ENCODE data around the gene OR4S2.

OR4S2 gene, protein sequence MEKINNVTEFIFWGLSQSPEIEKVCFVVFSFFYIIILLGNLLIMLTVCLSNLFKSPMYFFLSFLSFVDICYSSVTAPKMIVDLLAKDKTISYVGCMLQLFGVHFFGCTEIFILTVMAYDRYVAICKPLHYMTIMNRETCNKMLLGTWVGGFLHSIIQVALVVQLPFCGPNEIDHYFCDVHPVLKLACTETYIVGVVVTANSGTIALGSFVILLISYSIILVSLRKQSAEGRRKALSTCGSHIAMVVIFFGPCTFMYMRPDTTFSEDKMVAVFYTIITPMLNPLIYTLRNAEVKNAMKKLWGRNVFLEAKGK

DNA sequence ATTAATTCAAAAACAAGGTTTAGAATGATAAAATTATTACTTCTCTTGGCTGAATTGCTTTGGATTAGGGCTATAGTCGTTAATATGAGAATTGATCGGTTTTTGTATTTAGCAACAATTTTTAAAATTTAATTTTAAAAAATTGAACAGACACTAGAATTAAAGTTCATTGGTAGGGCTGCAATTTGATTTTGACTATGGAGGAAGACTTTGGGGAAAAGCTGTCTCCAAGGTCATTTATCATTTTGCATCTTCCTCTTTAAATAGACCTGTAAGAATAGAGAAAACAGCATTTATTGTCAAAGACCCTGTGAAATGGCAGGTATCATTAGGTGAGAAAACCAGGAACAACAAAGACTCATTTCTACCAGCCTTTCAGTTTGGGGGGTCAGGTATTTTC lies at the start of gene OR4S2:
Gene OR4S2, plus strand, starts transcription at position 301 of the 400 bp plus-strand sequence. CDS start 2,577 bp downstream, outside the sequence.
- DNase-seq (ENCODE audit: insufficient read length, low spot score) (no peak), FAIRE-seq (no peak)
- no peak for TF ChIP-seq POLR2A (IDR thresholded peaks at IDR 0.05; ENCODE audit: low read depth, low read length)

DNA sequence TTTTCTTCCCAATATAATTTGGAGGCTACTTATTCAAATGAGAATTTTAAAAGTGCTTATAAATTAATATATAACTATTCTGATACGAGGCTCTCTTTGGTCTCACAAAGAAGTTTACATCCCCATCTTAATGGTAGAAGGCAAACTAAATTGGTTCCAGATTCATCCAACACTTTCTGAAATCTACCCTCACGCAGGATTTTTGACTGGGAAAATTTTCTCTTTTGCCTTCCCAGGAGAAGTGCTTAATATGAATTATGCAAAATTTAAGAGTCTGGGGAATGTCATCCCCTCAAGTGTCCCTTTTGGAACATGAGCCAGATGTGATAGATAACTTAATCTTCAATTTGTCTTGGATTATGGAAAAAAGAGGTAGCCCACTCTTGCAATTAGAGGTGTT lies 40.6 kb upstream of the OR4S2 start, which contains the start of gene OR4C11:
Gene OR4C11, minus strand, starts transcription at position 101 of the 400 bp plus-strand sequence. CDS start 3,272 bp downstream, outside the sequence.
- TF ChIP-seq POLR2A (IDR thresholded peaks at IDR 0.05; ENCODE audit: low read depth, low read length), result no peak
- FAIRE-seq, result no peak
- DNase-seq (ENCODE audit: insufficient read length, low spot score), result no peak

DNA sequence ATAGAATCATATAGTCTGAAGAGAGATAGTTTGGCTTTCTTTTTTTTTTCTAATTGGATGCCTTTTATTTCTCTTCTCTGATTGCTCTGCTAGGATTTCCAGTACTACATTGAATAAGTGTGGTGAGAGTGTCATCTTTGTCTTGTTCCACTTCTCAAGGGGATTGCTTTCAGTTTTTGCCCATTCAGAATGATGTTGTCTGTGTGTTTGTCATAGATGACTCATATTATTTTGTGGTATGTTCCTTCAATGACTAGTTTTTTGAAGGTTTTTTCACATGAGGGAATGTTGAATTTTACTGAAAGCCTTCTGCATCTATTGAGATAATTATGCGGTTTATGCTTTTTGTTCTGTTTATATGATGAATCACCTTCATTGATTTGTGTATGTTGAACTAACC lies 23.6 kb upstream of the OR4S2 start:
- FAIRE-seq (no peak), DNase-seq (ENCODE audit: insufficient read length, low spot score) (no peak)
- no peak for TF ChIP-seq POLR2A (IDR thresholded peaks at IDR 0.05; ENCODE audit: low read depth, low read length)

DNA sequence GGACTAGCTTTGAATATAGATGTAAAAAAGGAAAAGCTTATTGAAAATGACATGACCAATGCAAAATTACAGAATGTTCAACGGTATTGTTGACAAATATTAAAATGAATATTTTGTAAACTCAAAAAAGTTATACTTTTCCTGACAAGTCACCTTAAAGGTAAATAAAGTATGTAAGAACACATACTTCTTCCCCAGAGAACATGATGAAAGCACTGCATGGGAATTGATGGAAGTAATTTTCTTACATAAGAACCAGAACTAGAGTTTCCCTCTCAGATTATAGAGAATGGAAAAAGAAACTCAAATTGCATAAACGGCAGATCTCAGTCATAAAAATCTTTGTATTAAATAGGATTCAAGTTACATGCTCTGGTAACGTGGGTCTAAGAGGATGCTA lies 13.3 kb upstream of the OR4S2 start, which contains the start of gene OR4P4:
Gene OR4P4, plus strand, starts transcription at position 301 of the 400 bp plus-strand sequence.
- DNase-seq (ENCODE audit: insufficient read length, low spot score) (no peak), FAIRE-seq (no peak)
- TF ChIP-seq POLR2A (IDR thresholded peaks at IDR 0.05; ENCODE audit: low read depth, low read length), result no peak

DNA sequence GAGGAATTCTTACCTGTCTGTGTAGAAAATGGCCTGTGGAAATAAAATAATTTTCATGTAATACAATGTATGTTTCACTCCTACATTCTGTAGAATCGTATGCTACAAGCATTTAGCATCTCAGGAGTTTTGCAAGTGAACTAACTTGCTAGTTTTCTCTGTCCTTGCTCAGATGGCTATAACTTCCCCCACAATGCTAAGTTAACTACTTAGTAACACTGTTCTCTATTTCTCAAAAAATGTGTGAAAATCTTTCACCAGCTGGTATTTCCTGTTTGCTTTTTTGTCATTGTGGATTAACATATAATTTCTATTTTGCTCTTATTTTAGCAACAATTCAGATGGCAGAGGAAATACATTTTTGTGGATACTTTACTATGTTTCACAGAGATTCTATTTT lies 4.4 kb downstream of the OR4S2 start:
- FAIRE-seq (no peak), DNase-seq (ENCODE audit: insufficient read length, low spot score) (no peak)
- no peak for TF ChIP-seq POLR2A (IDR thresholded peaks at IDR 0.05; ENCODE audit: low read depth, low read length)

DNA sequence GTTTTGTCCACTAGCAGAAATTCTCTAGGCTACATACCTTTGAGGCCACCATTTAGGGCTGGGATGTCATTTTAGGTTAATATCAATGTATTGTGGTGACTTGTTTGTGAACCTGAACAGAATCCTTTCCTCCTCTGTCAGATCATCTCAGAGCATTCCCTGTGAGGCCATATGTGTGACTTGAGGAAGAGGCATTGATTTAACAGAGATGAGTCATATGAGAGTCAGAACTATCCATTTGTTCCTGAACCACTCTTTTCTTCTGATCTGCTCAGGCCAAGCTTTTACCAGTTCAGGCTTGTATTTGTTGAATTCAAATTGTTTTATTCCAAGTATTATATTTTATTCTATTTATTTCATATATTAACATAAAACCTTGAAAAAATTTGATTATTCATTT lies 7.0 kb downstream of the OR4S2 start:
- no peak for FAIRE-seq
- no peak for TF ChIP-seq POLR2A (IDR thresholded peaks at IDR 0.05; ENCODE audit: low read depth, low read length)
- DNase-seq (ENCODE audit: insufficient read length, low spot score), result no peak

DNA sequence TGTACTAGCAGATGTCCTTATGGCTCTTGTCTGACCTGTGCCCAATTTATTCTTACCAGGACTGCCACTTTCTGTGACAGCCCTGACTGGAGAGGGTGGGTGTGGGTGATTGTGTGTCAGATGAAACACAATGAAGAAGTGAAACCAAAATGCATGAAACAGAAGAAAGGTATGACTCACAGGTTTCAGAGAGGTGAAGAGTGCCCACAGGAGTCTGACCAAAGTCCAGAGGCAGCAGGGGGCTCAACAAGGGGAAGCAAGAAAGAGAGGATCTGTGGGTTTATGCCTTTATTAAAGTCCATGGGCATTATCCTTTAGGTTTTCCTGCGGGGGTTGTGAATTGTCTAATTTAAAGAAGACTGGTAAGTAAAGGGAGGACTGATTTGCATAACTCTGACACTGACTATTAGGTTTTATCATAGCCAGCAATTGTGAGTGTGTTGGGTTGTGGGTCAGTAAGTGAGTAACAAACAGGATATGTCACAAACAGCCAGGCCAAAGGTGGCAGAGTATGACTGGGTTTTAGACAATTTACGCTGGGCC lies 10.0 kb downstream of the OR4S2 start:
- FAIRE-seq (no peak), DNase-seq (ENCODE audit: insufficient read length, low spot score) (no peak)
- no peak for TF ChIP-seq POLR2A (IDR thresholded peaks at IDR 0.05; ENCODE audit: low read depth, low read length)

DNA sequence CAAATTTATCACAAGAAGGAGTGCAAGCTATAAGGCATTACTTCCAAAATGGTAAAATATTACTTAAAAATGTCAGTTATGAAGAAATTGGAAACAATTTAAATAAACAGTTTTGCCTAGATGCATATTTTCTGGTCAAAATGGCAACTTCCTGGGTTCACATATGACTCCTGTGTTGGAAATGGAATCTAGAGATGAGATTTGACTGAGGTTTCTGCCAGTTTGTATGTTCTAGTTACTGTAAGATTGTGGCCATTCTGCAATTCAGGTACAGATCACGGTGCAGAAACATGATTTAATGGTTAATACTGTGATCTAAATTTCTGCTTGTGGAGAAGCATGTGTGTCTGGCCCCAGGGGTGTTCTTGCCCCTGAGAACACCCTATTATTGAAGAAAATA lies 10.5 kb downstream of the OR4S2 start:
- TF ChIP-seq POLR2A (IDR thresholded peaks at IDR 0.05; ENCODE audit: low read depth, low read length), result no peak
- no peak for FAIRE-seq
- no peak for DNase-seq (ENCODE audit: insufficient read length, low spot score)

DNA sequence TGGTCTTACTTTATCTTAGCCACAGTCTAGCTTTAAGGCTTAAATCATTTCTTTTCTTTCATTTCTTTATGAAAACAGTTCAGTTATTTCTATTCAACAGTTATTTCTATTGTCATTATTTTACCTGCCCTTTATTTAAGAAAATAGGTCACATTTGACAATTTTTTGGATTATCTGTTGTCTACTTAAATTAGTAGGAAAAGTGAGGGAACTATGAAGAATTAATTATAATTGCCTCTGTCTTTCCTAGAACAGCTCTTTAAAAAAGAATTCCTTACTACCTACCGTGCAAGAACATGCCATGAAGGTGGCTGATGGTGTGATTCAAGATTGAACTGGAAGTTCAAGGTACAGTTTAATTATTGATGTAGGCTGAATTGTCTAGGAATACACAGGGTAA lies 13.8 kb downstream of the OR4S2 start, which contains the start of gene OR4C6:
Gene OR4C6, plus strand, starts transcription at position 301 of the 400 bp plus-strand sequence. CDS start 2,966 bp downstream, outside the sequence.
- DNase-seq (ENCODE audit: insufficient read length, low spot score) (no peak), FAIRE-seq (no peak)
- TF ChIP-seq POLR2A (IDR thresholded peaks at IDR 0.05; ENCODE audit: low read depth, low read length), result no peak

DNA sequence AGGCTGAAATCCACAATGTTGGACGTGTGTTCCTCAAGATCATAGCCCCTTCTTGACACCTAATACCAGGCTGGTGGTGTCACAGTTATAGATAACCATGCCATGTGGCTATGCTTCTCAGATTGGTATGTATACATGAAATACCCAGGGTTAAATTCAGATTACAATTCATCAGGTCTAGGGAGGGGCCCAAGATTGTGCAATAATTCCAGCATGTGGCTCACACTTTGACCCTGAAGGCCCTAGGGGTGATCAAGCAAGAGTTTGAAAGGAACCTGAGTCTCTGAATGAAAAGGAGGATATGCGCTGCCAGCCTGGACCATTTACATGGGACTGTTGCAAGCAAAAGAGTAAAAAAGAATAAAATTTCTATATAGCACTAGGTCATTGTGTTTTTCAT lies 21.2 kb downstream of the OR4S2 start:
- no peak for TF ChIP-seq POLR2A (IDR thresholded peaks at IDR 0.05; ENCODE audit: low read depth, low read length)
- DNase-seq (ENCODE audit: insufficient read length, low spot score) (no peak), FAIRE-seq (no peak)

DNA sequence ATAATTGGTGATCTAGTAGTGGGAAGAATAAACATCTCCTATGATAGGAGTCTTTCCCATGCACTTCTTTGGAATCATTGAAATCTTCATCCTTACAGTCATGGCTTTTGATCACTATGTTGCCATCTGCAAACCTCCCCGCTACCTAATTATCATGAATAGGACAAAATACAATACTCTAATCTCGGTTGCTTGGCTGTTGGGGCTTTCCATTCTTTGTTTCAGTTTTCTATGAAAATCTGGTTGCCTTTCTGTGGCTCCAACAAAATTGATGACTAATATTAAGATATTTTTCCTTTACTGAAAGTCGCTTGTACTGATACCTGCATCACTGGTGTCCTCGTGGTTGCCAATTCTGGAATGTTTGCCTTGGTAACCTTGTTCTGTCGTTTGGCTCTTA lies 25.7 kb downstream of the OR4S2 start:
- DNase-seq (ENCODE audit: insufficient read length, low spot score) (no peak), FAIRE-seq (no peak)
- no peak for TF ChIP-seq POLR2A (IDR thresholded peaks at IDR 0.05; ENCODE audit: low read depth, low read length)

DNA sequence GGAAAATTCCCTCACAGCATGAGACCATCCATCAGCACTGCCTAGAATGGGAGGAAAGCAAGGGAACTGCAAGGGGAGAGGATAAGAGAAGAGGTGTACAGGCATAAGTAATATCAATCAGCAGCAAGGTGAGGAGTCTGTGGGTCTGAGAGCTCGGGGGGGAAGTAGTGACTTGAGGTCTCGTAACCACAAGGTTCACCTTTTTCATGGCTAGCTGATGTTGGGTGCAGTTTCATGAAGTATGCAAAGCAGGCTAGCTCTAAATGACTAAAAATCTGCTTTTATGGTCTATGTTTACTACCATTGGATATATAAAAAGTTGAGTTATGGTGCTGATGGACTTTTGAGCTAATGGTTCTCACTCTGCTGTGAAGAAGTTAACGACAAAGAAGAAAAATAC lies 49.7 kb downstream of the OR4S2 start:
- FAIRE-seq (no peak), DNase-seq (ENCODE audit: insufficient read length, low spot score) (no peak)
- TF ChIP-seq POLR2A (IDR thresholded peaks at IDR 0.05; ENCODE audit: low read depth, low read length), result no peak

DNA sequence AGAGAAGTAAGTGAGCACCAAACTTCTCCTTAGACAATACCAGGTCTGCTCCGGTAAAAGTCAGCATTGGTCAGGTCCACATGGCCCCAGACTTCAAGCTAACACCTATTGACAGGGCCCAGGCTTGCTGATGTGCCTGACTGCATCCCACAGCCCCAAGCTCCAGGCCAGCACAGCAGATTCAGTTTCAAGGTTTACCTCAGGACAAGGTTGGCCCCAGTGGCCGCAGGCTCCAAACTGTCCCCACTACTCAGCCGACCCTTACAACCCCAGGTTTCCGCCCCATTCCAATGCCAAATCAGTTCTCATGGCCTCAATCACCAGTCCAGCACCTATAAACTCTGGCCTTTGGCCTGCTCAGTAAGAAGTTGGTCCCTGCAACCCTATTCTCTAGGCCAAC lies 53.3 kb downstream of the OR4S2 start:
- DNase-seq (ENCODE audit: insufficient read length, low spot score), result no peak
- no peak for TF ChIP-seq POLR2A (IDR thresholded peaks at IDR 0.05; ENCODE audit: low read depth, low read length)
- no peak for FAIRE-seq

Measured in H54 (cell line).